Stomach (tissue), 4 donors: ENCODE data around the gene MED15.

Source experiments
- CTCF ChIP-seq, 7 experiments: fragments of 450-650 bp in 4 of 7; fragments of 200-600 bp in 3 of 7; sonication (generic) in 3 of 7; IDR thresholded peaks; one replicate each; pipeline ENCODE4 v1.5.1; 2016 to 2019; ENCODE audit warnings: antibody characterized with exemption in 7 of 7, control low read depth in 2 of 7, mild to moderate bottlenecking in 1 of 7
- POLR2A ChIP-seq, 4 donors: fragments of 450-650 bp; IDR thresholded peaks; one replicate each; pipeline ENCODE4 v1.6.1; 2016; ENCODE audit warnings: antibody characterized with exemption in 4 of 4, control low read depth in 2 of 4, mild to moderate bottlenecking in 1 of 4, moderate library complexity in 1 of 4

- TF ChIP-seq CTCF (IDR thresholded peaks at IDR 0.05) (no peak), POLR2A (IDR thresholded peaks at IDR 0.05) (no peak)
These were observed 16.5 kb upstream of the MED15 start for GRCh38 chr22:20490941-20491307.
